AG09309 (cell line): ENCODE data around the gene IFIT1B.

ENCODE experiments used
- DNase-seq: peaks from one replicate; pipeline ENCODE4 v3.0.0-alpha.2; 2010; ENCODE audit warnings: low read depth
- H3K4me3 ChIP-seq: 2 replicates; pipeline ENCODE4 v1.5.1; 2011; ENCODE audit warnings: mild to moderate bottlenecking, low read depth, low read length, moderate library complexity; ENCODE audit not compliant: control insufficient read depth
- TF ChIP-seq, protein P1 (sequence below): IDR thresholded peaks from 2 replicates; pipeline ENCODE4 v1.5.1; 2011; ENCODE audit warnings: mild to moderate bottlenecking, low read depth, low read length, inconsistent platforms; ENCODE audit not compliant: insufficient read depth, control insufficient read depth; ENCODE audit errors: missing control alignments

IFIT1B gene

DNA sequence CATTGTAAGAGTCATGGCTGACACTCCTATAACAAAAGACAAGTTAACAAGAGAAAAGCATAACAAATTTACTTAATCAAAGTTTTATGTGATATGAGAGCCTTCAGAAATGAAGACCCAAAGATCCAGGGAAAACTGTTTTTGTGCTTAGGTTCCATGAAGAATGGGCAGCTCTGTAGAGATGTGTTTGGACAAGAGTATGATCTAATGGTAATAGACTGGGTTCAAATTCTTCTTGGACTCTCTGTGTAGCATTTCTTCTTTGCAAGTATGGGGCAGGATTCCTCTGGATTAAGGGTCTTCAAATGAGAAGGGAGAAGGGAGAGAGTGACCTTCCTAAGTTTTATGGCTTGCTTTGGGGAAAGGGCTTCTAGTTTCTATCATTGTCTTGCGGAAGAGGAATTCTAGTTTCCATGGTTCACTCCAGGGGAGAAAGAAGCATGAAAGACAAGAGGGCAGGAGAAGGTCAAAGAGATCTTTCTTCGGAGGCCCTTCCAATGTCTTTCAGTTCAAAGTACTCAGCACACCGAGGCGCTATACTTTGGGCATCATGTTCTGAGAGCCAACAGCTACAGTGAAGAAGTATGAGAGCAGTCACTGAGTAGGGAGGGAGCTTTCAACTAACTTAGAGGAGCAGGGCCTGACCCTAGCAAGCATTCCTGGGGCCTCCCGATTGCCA lies 34.6 kb upstream of the IFIT1B start:
- DNase-seq, result no peak
- TF ChIP-seq, protein P1, sequence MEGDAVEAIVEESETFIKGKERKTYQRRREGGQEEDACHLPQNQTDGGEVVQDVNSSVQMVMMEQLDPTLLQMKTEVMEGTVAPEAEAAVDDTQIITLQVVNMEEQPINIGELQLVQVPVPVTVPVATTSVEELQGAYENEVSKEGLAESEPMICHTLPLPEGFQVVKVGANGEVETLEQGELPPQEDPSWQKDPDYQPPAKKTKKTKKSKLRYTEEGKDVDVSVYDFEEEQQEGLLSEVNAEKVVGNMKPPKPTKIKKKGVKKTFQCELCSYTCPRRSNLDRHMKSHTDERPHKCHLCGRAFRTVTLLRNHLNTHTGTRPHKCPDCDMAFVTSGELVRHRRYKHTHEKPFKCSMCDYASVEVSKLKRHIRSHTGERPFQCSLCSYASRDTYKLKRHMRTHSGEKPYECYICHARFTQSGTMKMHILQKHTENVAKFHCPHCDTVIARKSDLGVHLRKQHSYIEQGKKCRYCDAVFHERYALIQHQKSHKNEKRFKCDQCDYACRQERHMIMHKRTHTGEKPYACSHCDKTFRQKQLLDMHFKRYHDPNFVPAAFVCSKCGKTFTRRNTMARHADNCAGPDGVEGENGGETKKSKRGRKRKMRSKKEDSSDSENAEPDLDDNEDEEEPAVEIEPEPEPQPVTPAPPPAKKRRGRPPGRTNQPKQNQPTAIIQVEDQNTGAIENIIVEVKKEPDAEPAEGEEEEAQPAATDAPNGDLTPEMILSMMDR, result no peak
- no peak overlapping the region for H3K4me3 ChIP-seq

DNA sequence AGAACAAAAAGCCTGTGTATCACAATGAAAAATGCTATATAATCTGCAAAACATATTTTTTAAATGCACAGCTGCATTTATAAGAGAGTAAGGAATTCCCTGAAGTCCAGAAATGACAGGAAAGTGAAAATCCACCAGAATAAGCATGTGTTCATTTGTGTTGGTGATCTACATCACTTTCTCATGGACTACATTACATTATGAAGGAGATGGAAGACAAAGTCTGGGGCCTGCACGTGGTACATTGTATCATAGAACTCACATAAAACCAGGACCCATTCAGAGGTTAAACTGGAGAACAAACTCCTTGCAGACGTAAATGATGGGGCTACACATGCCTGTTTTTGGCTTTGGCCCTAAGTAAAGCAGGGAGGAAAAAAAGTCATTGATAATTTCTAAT lies 33.7 kb upstream of the IFIT1B start:
- no peak overlapping the region for H3K4me3 ChIP-seq
- TF ChIP-seq, protein P1, result no peak
- no peak for DNase-seq

DNA sequence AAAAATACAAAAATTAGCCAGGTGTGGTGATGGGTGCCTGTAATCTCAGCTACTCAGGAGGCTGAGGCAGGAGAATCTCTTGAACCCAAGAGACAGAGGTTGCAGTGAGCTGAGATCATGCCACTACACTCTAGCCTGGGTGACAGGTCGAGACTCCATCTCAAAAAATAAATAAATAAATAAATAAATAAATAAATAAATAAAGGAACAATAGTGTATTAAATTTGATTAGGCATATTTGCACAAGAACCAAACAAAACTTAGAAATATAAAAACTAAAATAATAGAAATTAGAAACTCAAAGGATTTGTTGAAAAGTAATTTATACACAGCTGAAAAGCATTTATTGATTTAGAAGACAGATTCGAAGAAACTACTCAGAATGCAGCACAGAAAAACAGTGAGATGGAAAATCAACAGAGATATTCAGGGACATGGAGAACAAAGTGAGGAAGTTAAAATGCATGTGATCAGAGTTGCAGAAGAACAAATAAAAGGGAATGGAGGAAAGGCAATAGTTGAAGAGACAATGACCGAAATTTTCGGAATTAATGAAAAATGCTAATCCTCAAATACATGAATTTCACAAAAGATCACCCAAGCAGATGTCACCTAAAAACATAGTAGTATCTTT lies 32.4 kb upstream of the IFIT1B start:
- H3K4me3 ChIP-seq, result no peak overlapping the region
- no peak for DNase-seq
- TF ChIP-seq, protein P1, result no peak

DNA sequence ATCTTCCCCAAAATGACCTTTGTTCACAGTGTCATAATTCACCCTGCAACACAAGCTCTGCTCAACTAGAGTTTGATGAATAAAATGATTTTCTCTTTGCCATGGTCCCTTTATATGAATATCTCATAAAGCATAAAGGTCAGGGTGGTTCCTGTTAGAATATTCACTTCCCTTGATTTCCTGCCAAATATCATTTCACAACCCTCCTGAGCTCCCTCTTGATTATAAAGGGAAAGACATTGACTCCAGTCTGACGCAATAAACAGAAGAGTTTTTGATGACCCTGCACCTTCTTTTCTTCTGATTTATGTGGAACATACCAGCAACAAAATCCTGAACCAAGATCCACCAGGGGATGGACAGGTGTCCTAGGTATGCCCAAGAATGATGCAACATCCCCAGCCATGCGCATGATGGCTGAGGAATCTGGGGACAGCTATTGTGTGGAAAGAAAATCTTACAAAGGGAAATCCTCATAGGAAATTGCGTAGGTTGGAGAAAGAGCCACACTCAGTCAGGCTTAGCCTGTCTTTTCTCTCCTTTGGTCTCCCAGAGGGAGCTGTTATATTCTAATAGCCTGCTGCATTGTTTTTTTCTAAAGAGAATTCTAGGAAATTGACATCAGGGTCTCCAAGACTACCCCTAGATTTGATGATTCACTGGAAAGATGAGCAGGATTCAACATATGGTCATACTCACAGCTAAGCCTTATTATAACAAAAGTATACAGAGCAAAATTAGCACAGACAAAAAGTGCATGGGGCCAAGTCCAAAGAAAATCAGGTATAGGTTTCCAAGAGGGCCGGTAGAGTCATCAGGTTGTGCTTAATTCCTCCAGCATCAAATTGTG lies 31.2 kb upstream of the IFIT1B start:
- DNase-seq, result no peak
- TF ChIP-seq, protein P1, result no peak
- no peak overlapping the region for H3K4me3 ChIP-seq

DNA sequence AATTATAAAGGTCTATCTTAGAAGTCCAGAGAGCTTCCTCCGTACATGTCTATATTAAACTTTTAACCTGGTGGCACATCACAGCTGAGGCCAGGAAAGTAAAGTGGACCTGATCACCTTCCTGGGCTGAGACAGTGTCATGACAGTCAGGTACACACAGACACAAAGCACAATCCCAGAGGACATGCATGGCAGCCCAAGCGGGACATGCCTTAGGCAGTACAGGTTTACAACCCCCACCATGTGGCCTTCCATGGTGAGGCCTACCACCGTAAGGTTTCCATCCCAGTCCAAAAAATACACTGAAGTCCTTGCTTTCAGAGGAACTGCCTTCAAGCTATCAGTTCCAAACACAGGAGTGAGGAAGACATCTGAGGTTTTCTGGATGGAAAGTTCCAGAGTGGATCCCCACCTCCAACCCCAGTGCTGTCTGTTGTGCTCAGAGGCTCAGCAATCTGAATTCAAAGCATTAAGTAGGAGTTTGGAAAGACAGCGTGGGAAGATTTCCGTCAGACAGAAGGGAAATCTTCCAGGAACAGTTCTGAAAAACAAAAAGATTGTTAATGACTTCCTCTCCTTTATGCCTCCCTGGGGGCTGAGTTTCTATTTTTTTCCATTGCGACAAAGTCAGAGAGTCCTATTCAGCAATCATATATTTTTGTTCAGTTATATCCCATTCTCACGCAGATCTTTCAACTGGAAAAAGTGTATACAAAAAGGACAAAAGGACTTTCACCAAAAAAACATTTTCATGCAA lies 30.0 kb upstream of the IFIT1B start:
- no peak overlapping the region for H3K4me3 ChIP-seq
- no peak for DNase-seq
- TF ChIP-seq, protein P1, result no peak

DNA sequence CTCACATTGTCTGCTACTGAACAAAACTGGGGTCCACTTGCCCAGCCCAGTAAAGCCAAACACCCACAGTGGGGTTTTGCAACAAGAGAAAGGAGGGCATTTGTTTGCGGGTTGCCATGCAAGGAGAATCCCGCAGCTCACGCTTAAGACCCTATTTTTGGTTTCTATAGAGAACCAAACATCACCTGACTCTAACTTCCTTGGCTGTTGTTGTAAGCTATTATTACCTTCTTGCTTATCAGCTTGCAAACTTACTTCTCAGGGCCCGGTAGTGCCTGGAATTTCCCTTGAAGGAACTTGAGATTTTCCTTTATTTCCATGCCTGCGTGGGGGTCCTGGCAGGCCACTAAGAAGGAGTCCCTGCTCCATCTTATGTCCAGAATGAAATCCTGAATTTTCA lies 29.4 kb upstream of the IFIT1B start:
- no peak for DNase-seq
- no peak overlapping the region for H3K4me3 ChIP-seq
- TF ChIP-seq, protein P1, result no peak
